Stimulated activated CD4-positive, alpha-beta T cell treated with anti-CD3 and anti-CD28 coated beads, Interleukin-15, amount 100 ng/mL, for 24 hours (primary cell): ENCODE results near the gene TRIM25.

Experiments used
- DNase-seq: peaks from one replicate; pipeline ENCODE4 v3.0.0-alpha.2; 2020

TRIM25 gene

GRCh38 chr17:56850591-56850990, 63.3 kb downstream of the TRIM25 start:
- DNase-seq = no peak

GRCh38 chr17:56849131-56849530, 64.7 kb downstream of the TRIM25 start:
- DNase-seq = no peak

- no peak for DNase-seq
Observed at GRCh38 chr17:56847106-56847505, 66.7 kb downstream of the TRIM25 start.

- DNase-seq = no peak
Observed at GRCh38 chr17:56845934-56846333, 67.9 kb downstream of the TRIM25 start.

GRCh38 chr17:56842577-56842976, 71.3 kb downstream of the TRIM25 start:
- no peak for DNase-seq

GRCh38 chr17:56838687-56839086, 75.2 kb downstream of the TRIM25 start:
- no peak for DNase-seq
